OCI-LY1 (cell line): ENCODE measurements around the gene HSPA12A.

Experiments
- EZH2 ChIP-seq: fragments of 200-600 bp; sonication (generic), shearing (Covaris generic); IDR thresholded peaks from 2 replicates; pipeline ENCODE4 v1.8.0; 2017; ENCODE audit warnings: borderline replicate concordance, mixed run types, mild to moderate bottlenecking, antibody characterized with exemption, low read length, moderate library complexity, mixed read lengths
- TF ChIP-seq, protein P1 (sequence below): fragments of 200-600 bp; sonication (generic), shearing (Covaris generic); IDR thresholded peaks from 2 replicates; pipeline ENCODE4 v1.5.1; 2017; ENCODE audit warnings: mild to moderate bottlenecking, antibody characterized with exemption, low read length, moderate library complexity, mixed read lengths

DNA sequence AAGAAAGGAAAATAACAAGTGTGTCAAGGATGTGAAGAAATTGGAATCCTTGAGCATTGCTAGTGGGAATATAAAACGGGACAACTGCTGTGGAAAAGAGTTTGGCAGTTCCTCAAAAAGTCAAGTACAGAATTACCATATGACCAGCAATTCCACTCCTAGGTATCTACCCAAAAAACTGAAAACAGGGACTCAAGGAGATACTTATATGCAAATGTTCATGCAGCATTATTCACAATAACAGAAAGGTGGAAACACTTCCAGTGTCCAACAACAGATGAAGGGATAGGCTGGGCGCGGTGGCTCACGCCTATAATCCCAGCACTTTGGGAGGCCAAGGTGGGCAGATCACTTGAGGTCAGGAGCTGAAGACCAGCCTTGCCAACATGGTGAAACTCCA lies 33.5 kb downstream of the HSPA12A start:
- TF ChIP-seq, protein P1, sequence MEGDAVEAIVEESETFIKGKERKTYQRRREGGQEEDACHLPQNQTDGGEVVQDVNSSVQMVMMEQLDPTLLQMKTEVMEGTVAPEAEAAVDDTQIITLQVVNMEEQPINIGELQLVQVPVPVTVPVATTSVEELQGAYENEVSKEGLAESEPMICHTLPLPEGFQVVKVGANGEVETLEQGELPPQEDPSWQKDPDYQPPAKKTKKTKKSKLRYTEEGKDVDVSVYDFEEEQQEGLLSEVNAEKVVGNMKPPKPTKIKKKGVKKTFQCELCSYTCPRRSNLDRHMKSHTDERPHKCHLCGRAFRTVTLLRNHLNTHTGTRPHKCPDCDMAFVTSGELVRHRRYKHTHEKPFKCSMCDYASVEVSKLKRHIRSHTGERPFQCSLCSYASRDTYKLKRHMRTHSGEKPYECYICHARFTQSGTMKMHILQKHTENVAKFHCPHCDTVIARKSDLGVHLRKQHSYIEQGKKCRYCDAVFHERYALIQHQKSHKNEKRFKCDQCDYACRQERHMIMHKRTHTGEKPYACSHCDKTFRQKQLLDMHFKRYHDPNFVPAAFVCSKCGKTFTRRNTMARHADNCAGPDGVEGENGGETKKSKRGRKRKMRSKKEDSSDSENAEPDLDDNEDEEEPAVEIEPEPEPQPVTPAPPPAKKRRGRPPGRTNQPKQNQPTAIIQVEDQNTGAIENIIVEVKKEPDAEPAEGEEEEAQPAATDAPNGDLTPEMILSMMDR, result no peak
- no peak for TF ChIP-seq EZH2
